GM18502 (cell line): ENCODE data around the gene EVI5.
A peak's percentile ranks its signal among the peaks of the same experiment; 100 is the strongest.

Experiments used
- ATAC-seq: cut with Tn5 transposase; IDR thresholded peaks from one replicate; pipeline ENCODE4 v1.9.1; 2021; ENCODE audit warnings: mild to moderate bottlenecking; ENCODE audit not compliant: unreplicated experiment, poor library complexity

EVI5 gene

GRCh38 chr1:92476071-92476631, 308.8 kb downstream of the EVI5 start:
- ATAC-seq: peak; percentile 63

- ATAC-seq: no peak
Measured at GRCh38 chr1:92475029-92475428, 309.9 kb downstream of the EVI5 start.

DNA sequence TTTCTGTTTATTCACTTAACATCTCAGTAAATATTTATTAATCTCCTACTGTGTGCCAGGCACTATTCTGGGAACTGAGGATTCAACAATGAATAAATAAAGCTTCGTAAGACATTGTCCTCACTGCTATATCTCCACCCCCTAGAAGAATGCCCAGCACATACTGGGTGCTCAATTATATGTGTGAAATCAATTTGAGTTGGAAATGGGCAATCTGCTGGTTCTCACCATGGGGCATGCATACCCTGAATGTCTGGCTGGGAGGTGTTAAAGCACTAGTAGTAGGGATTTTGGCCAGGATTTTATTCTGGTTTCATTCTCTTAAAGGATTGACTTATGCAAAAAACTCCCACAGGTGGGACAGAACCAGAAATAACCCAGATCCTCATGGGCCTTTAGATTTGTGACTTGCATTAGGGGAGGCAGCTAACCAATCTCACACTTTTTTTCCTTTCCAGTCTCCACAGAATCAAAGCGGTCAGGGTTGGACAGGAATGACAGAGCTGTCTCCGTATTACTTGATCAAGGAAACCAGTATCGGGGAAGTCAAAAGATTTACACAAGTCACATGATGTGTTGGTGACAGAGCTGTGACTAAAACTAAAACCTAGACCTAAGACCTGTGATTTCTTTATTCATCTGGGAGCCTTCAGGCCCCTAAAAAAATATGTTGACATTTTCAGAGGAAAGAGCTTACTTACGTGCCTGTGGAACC, 311.0 kb downstream of the EVI5 start:
- peak; percentile 66 for ATAC-seq

- ATAC-seq: no peak
Measured at GRCh38 chr1:92470216-92470615, 314.7 kb downstream of the EVI5 start.

GRCh38 chr1:92466683-92467352, 318.1 kb downstream of the EVI5 start:
- ATAC-seq: no peak

DNA sequence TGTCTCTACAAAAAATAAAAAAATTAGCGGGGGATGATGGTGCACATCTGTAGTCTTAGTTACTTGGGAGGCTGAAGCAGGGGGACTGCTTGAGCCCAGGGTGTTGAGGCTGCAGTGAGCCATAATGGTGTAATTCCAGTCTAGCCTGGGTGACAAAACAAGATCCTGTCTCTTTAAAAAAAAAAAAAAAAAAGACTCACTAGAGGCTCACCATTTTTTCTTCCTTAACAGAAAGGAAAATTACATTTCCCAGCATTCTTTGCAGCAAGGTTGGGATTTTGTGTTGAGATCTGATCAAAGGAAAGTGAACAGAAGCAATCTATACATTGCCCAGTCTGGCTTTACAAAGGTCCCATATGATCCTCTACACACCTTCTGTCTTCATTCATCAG, 319.7 kb downstream of the EVI5 start:
- ATAC-seq: no peak

- no peak for ATAC-seq
Measured at GRCh38 chr1:92464588-92465255, 320.2 kb downstream of the EVI5 start.

DNA sequence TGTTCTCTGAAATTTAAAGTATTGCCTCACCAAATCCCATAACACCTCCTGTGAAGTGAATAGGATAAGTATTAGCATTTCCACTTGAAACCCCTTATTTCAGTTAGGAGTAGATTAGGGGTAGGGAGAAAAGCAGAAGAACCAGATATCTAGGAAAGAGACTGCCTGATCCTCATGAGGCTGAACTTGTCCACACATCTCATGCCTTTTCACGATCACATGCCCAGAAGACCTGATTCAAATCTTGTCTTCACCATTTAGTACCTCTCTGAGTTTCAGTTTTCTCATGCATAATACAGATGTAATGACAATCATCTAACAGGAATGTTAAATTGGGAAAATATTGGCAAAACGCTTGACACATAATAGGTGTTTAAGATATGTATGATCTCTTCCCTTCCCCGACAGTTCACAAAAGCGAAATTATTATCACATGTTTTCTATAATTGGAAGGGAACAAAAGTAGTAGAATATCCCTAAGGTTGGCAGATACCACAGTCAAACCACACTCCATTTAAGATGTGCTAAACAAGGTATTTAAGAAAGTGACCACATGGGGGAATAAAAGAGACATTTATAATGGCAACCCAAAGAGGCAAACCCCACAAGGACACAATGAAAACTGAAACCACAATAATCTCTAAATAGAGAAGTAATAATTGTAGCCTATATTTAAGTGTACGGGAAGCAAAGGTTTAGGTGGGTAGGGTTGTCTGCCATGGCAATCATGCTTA, 323.4 kb downstream of the EVI5 start:
- ATAC-seq: peak; percentile 81

GRCh38 chr1:92459871-92460320, 325.0 kb downstream of the EVI5 start:
- ATAC-seq: no peak
